Uterus (tissue), 2 donors: ENCODE measurements around the gene ALDH1L1.

Experiments used
- POLR2A ChIP-seq, 2 donors: fragments of 450-650 bp; IDR thresholded peaks; one replicate each; pipeline ENCODE4 v1.6.1; 2016; ENCODE audit warnings: antibody characterized with exemption in 2 of 2, mild to moderate bottlenecking in 1 of 2, moderate library complexity in 1 of 2
- TF ChIP-seq, protein P1 (sequence below), 4 experiments: fragments of 200-600 bp in 2 of 4; fragments of 450-650 bp in 2 of 4; sonication (generic) in 2 of 4; IDR thresholded peaks; one replicate each; pipeline ENCODE4 v1.5.1; 2016 to 2019; ENCODE audit warnings: antibody characterized with exemption in 4 of 4, mild to moderate bottlenecking in 2 of 4, moderate library complexity in 1 of 4

DNA sequence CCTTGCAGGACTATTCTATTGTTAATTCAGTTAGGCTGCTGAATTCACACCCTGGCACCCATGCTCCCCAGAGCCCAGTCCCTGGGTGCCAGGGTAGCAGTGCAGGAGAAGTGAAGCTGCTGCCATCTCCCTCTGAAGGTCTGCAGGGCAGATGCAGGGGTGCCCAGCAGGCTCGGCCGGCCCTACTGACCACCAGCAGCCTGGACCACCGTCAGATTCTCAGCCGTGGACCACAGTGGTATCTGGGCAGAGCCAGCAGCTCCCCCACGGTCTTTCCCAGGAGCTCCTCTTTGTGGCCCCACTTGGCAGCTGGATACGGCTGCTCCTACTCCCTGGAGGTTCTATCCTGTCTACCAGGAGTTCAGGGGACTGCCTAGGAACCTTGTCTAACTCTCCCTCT, 46.8 kb downstream of the ALDH1L1 start:
- TF ChIP-seq, protein P1, sequence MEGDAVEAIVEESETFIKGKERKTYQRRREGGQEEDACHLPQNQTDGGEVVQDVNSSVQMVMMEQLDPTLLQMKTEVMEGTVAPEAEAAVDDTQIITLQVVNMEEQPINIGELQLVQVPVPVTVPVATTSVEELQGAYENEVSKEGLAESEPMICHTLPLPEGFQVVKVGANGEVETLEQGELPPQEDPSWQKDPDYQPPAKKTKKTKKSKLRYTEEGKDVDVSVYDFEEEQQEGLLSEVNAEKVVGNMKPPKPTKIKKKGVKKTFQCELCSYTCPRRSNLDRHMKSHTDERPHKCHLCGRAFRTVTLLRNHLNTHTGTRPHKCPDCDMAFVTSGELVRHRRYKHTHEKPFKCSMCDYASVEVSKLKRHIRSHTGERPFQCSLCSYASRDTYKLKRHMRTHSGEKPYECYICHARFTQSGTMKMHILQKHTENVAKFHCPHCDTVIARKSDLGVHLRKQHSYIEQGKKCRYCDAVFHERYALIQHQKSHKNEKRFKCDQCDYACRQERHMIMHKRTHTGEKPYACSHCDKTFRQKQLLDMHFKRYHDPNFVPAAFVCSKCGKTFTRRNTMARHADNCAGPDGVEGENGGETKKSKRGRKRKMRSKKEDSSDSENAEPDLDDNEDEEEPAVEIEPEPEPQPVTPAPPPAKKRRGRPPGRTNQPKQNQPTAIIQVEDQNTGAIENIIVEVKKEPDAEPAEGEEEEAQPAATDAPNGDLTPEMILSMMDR (IDR thresholded peaks at IDR 0.05): no peak
- TF ChIP-seq POLR2A (IDR thresholded peaks at IDR 0.05): no peak
